Measurements from ENCODE around the gene HABP4.

HABP4 gene

GRCh38 chr9:96491079-96491879 is 41.3 kb downstream of the HABP4 start:
- TF ChIP-seq CTCF (IDR thresholded peaks at IDR 0.05; ENCODE audit: insufficient read depth, low read depth, low read length, missing control alignments): no peak
- H3K4me3 ChIP-seq (ENCODE audit: low read length): no peak overlapping the region
- DNase-seq (ENCODE audit: low read depth): no peak

GRCh38 chr9:96491880-96492525 is 42.0 kb downstream of the HABP4 start:
- no peak for DNase-seq (ENCODE audit: low read depth)
- no peak overlapping the region for H3K4me3 ChIP-seq (ENCODE audit: low read length)
- TF ChIP-seq CTCF (IDR thresholded peaks at IDR 0.05; ENCODE audit: insufficient read depth, low read depth, low read length, missing control alignments): no peak

- no peak for TF ChIP-seq CTCF (IDR thresholded peaks at IDR 0.05; ENCODE audit: insufficient read depth, low read depth, low read length, missing control alignments)
- no peak overlapping the region for H3K4me3 ChIP-seq (ENCODE audit: low read length)
- DNase-seq (ENCODE audit: low read depth): no peak
Observed at GRCh38 chr9:96492993-96493531, 43.1 kb downstream of the HABP4 start.

GRCh38 chr9:96493757-96494156 is 43.8 kb downstream of the HABP4 start:
- no peak for DNase-seq (ENCODE audit: low read depth)
- no peak for TF ChIP-seq CTCF (IDR thresholded peaks at IDR 0.05; ENCODE audit: insufficient read depth, low read depth, low read length, missing control alignments)
- no peak overlapping the region for H3K4me3 ChIP-seq (ENCODE audit: low read length)

GRCh38 chr9:96494215-96494800 is 44.3 kb downstream of the HABP4 start:
- no peak overlapping the region for H3K4me3 ChIP-seq (ENCODE audit: low read length)
- no peak for TF ChIP-seq CTCF (IDR thresholded peaks at IDR 0.05; ENCODE audit: insufficient read depth, low read depth, low read length, missing control alignments)
- DNase-seq (ENCODE audit: low read depth): no peak

- no peak for TF ChIP-seq CTCF (IDR thresholded peaks at IDR 0.05; ENCODE audit: insufficient read depth, low read depth, low read length, missing control alignments)
- no peak overlapping the region for H3K4me3 ChIP-seq (ENCODE audit: low read length)
- peak; percentile 37 for DNase-seq (ENCODE audit: low read depth)
Observed at GRCh38 chr9:96495341-96495740, 45.4 kb downstream of the HABP4 start.
